HG03025 (cell line): ENCODE measurements around the gene ZFP42.
"Not testable (repeated sequence)": the region's sequence is repeated elsewhere in the genome, so short reads cannot be mapped to it uniquely, and the experiment has no call there.

Experiments
- ATAC-seq: cut with Tn5 transposase; IDR thresholded peaks from one replicate; pipeline ENCODE4 v1.9.1; 2021; ENCODE audit warnings: mild to moderate bottlenecking, moderate library complexity; ENCODE audit not compliant: unreplicated experiment, low FRiP score

The ZFP42 gene

GRCh38 chr4:187995322-187996207 is at the start of gene ZFP42:
ZFP42 (plus strand) TSS chr4:187995771; CDS start chr4:188002808, 7,037 bp downstream.
- no peak for ATAC-seq

GRCh38 chr4:187961171-187961570 is 34.4 kb upstream of the ZFP42 start:
- no peak for ATAC-seq

DNA sequence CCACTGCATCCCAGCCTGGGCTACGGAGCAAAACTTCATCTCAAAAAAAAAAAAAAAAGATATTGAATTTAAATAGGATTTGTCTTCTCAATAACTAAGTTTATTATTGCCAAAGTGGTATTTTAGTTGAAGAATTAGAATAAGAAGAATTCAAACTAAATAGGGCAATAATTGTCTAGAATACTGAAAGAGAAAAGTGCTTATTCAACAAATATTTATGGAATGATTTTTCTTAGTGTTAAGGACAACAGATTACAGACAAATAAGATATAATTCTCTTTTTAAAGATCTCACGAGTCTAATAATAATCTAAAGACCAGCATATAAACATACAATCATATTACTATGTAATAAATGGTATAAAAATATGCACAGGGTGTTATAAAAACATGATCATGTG is 33.6 kb upstream of the ZFP42 start:
- no peak for ATAC-seq

DNA sequence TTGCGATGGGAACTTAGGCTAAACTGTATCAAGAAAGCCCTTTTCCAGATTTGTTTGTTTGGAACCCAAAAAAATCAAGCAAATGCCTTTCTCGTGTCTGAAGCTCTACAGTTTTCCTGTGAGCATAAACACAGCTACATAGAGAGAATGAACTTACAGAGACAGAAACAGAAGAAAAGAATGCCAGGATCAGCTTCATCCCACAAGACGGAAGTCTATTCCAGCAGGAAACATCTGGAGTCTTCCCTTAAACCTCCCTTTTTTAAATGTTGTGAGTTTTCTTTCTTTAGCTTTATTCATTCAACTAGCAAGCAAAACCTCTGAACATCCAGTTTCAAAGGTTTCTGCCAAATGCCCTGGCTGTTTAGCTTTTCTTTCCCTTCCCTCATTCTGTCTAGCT is 32.6 kb upstream of the ZFP42 start:
- ATAC-seq: no peak

DNA sequence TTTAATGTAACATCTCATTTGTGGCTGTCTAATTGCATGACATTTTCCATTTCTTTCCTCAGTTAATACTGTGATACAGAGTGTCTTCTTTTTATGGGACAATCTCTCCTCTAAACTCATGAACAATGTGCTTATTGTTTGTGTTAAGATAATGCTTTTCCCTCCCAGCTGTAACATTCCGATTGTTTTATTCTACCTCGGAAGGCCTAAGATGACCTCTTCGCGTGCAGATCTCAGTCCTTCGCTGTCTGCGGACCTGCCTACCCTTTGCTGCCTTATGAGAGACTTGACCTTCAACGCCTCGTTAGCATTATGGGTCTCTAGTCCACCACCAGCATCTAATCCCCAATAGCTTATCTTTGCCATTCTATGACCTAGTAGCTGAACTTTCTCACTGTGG is 29.8 kb upstream of the ZFP42 start:
- no peak for ATAC-seq

- ATAC-seq: no peak
These were observed 23.4 kb upstream of the ZFP42 start for GRCh38 chr4:187972135-187972534.

DNA sequence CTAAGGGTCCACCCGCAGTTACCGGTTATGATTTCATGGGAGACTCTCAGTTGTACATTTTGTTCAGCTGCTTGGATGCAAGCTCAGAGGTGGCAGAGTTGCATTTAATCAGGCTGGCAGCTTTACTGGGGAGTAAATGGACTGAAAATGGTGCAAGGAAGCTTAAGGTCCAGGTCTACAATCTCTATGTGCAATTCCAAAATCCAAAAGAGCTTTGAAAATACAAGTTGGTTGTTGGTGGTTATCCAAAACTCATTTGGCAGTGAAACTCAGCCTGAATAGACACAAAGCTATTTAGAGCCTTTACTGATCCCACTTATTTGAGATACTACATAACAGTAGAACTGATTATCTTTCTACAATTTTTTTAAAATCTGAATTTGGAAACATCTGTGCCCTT is 11.8 kb upstream of the ZFP42 start:
- no peak for ATAC-seq

DNA sequence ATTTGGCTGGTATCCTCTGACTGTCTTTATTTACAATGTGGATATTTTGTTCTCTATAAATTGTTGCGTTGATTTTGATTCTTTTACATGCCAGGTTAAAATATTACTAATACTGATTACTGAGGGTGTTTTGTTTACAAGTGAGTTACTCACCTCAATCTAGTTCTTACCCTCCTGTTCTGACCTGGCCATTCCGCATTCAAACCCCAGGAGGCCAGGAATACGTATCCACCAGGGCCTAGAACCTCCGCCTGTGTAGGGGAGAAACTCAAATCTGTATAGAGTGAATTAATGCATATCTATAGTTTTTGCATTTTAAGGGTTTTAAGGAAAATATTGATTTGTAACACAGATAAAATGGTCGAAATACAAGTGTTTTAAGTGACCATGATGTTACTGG is 2.6 kb upstream of the ZFP42 start:
- no peak for ATAC-seq

DNA sequence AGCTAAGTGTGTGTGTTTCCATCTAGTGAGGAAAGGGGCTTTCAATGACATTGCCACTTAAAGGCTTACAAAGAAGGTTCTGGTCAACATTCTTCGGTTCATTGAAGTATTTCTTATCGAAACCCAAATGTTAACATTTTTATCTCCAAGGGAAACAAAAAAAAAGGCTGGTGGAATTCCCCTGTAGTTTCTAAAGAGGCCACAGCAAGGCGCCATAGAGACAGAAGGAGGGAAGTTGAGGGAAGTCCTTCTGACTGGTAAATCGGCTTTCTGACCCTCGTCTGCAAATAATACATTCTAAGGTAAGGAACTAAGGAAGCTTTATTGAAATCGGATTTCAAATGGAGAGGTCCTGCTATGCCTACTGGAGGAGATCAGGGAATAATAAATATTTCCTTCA is 1.7 kb upstream of the ZFP42 start:
- ATAC-seq: no peak

DNA sequence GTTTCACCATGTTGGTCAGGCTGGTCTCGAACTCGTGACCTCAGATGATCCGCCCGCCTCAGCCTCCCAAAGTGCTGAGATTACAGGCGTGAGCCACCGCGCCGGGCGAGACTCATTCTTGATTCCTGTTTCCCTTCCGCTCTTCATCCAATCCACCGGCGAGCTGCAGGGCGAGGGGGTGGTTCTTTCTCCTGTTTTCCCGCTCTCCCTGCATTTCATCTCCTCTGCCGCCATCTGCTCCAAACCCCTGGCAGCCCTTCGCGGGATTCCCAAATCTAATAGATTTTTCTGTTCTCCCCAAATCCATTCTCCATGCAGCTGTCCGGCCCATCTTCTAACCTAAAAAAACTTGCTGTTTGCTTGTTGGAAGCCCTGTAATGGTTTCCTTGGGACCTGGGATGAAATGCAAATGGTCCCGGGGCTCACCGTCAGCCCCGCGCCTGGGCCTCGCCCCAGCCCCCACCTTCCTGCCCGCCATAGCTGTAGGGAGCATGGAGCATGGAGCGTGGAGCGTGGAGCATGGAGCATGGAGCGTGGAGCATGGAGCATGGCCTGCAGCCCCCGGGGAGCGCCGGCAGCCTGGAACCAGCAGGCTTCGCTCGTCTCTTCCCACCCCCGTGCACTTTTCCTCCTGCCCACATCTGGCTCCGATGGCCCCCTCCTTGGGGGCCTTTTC is 1.1 kb downstream of the ZFP42 start:
- no peak for ATAC-seq

- not testable (repeated sequence) for ATAC-seq
These were observed 2.4 kb downstream of the ZFP42 start for GRCh38 chr4:187997991-187998390.

DNA sequence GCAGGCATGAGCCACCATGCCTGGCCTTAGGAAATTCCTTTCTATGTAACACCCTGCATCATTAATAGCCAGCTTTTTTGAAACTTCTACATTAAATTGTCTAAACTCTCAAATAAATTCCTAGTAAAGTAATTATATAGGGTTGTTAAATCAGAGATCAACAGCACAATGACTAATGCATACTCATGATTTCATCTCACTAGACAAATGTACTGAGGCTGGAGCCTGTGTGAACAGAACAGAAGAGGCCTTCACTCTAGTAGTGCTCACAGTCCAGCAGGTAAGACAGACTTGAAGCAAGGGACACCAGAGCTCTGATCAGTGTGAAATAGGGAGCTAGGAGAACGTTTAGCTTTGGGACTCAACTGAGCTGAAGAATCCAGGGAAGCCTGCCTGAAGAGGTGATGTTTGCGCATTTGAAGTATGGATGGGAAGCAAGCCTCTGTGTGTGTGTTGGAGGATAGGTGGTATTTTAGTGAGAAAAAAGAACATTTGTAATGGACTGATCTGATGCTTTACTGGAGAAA is 3.9 kb downstream of the ZFP42 start:
- no peak for ATAC-seq

DNA sequence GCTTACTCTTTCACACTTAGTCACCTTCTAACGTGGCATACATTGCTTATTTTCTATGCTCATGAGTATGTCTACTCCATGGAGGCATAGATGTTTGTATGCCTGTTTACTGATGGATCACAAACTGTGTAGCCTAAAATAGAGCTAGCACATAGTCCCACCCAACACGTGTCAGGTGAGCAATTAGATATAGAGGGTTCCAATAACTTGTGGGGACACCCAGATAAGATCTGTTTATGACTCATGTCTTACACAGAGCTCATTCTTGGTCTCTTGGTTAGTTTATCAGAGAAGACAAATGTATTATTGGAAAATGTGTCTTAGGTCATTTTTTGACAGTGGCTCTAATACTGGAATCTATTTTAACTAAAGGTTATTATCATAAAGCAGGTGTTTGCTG is 6.8 kb downstream of the ZFP42 start:
- ATAC-seq: no peak

DNA sequence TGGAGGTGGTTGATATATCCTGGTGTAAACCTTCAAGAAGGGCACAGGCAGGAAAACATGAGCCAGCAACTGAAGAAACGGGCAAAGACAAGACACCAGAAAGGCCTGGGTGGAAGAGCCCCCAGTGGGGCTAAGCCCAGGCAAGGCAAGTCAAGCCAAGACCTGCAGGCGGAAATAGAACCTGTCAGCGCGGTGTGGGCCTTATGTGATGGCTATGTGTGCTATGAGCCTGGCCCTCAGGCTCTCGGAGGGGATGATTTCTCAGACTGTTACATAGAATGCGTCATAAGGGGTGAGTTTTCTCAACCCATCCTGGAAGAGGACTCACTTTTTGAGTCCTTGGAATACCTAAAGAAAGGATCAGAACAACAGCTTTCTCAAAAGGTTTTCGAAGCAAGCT is 7.2 kb downstream of the ZFP42 start:
- no peak for ATAC-seq

- ATAC-seq: no peak
These were observed 10.0 kb downstream of the ZFP42 start for GRCh38 chr4:188005561-188005960.

GRCh38 chr4:188006285-188006848 is 10.8 kb downstream of the ZFP42 start:
- no peak for ATAC-seq

- no peak for ATAC-seq
These were observed 12.8 kb downstream of the ZFP42 start for GRCh38 chr4:188008377-188008776.

DNA sequence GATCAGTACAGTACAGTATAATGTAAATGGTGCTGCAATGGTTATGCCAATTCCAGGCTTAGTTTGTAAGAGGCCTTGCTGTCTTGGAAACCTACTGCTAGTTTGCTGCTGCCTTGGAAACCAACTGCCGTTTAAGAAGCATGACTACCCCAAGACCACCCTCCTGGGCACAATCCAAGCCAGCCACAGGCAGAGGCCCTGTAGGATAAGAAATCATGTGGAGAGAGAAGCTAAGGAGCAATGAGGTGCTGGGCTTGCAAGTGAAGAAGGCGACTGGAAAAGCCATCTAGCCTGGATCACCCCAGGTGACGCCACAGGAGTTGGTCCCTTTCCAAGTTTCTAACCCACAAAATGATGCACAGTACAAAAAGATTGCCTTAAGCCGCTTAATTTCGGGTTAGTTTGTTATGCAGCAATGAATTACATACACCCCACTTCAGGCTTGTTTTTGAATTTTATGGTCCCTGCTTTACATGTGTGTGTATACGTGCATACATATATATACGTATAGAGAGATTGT is 16.9 kb downstream of the ZFP42 start:
- ATAC-seq: no peak

DNA sequence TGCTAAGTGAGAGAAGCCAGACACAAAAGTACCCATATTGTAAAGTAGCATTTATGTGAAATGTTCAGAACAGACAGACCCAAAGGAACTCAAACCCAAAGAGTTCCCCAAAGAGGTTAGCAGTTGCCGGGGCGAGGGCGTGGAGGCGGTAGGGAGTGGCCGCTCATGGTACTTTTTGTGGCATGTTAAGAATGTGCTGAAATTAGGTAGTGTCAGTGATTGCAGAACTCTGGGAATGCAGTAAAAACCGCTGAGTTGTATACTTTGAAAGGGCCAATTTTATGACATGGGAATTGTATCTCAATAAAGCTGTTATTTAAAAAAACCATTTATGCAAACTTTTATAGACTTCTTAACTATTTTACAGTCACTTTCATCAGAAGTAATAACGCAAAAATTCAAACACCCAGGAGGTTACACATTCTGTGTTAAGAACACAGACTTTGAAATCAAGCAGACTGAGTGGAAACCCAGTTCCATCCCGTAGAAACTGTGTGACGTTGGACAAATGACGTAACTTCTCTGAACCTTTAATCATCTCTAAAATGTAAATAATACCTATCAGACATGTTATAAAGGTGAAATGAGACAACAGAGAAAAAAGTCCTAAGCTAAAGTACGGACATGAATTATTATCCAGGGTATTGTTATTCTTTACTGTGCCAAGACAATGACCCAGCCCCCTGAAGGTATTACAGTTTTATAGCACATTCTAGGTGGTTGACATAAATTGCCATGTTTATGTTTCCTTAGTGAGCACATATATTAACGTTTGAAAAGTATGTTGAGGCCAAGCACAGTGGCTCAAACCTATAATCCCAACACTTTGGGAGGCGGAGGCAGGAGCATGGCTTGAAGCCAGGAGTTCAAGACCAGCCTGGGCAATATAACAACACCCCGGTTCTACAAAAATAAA is 19.7 kb downstream of the ZFP42 start:
- no peak for ATAC-seq

- no peak for ATAC-seq
These were observed 21.2 kb downstream of the ZFP42 start for GRCh38 chr4:188016754-188017153.
